Measurements from ENCODE around the gene TERC.

The TERC gene

GRCh38 chr3:169748670-169749069 is 16.2 kb downstream of the TERC start:
- no peak overlapping the region for H3K4me3 ChIP-seq (ENCODE audit: low read length)
- no peaks in the 10 kb centered on the region for H3F3A ChIP-seq (ENCODE audit: control insufficient read depth, insufficient read depth)
- no peaks in the 10 kb centered on the region for H4K20me1 ChIP-seq (ENCODE audit: control insufficient read depth, insufficient read depth, low read depth, low read length)
- TF ChIP-seq EZH2phosphoT487 (IDR thresholded peaks at IDR 0.05; ENCODE audit: borderline replicate concordance, low read length): no peak
- no peak for TF ChIP-seq CTCF (IDR thresholded peaks at IDR 0.05; ENCODE audit: low read depth, low read length, poor library complexity, severe bottlenecking)
- H3K4me1 ChIP-seq (ENCODE audit: control insufficient read depth, low read length): peaks cover 7% of the 10 kb centered on the region
- no peaks in the 10 kb centered on the region for H3K79me2 ChIP-seq (ENCODE audit: control insufficient read depth, low read length)
- no peak overlapping the region for H3K27ac ChIP-seq (ENCODE audit: low read depth, low read length)
- H3K9me2 ChIP-seq (replicated peaks; ENCODE audit: control insufficient read depth, low read length): no peaks in the 10 kb centered on the region
- H3K4me2 ChIP-seq (ENCODE audit: low read length): no peak overlapping the region
- H3K9me3 ChIP-seq (ENCODE audit: control insufficient read depth, insufficient read depth, low read length): no peaks in the 10 kb centered on the region
- H3K36me3 ChIP-seq (ENCODE audit: control insufficient read depth, low read length): no peaks in the 10 kb centered on the region
- peaks cover 37% of the 10 kb centered on the region for H3K27me3 ChIP-seq (ENCODE audit: control insufficient read depth, low read length)

- Histone ChIP-seq H3F3A (ENCODE audit: control insufficient read depth, insufficient read depth) (no peaks in the 10 kb centered on the region), H3K4me3 (ENCODE audit: low read length) (no peak overlapping the region), H3K9me2 (replicated peaks; ENCODE audit: control insufficient read depth, low read length) (no peaks in the 10 kb centered on the region), H3K27ac (ENCODE audit: low read depth, low read length) (no peak overlapping the region), H3K27me3 (ENCODE audit: control insufficient read depth, low read length) (peaks cover 40% of the 10 kb centered on the region), H3K79me2 (ENCODE audit: control insufficient read depth, low read length) (no peaks in the 10 kb centered on the region), H3K4me1 (ENCODE audit: control insufficient read depth, low read length) (peaks cover 7% of the 10 kb centered on the region), H3K36me3 (ENCODE audit: control insufficient read depth, low read length) (no peaks in the 10 kb centered on the region), H3K9me3 (ENCODE audit: control insufficient read depth, insufficient read depth, low read length) (no peaks in the 10 kb centered on the region), H3K4me2 (ENCODE audit: low read length) (no peak overlapping the region), H4K20me1 (ENCODE audit: control insufficient read depth, insufficient read depth, low read depth, low read length) (no peaks in the 10 kb centered on the region)
- TF ChIP-seq EZH2phosphoT487 (IDR thresholded peaks at IDR 0.05; ENCODE audit: borderline replicate concordance, low read length) (no peak), CTCF (IDR thresholded peaks at IDR 0.05; ENCODE audit: low read depth, low read length, poor library complexity, severe bottlenecking) (no peak)
Observed at GRCh38 chr3:169746924-169747323, 17.9 kb downstream of the TERC start.

- no peak overlapping the region for H3K4me2 ChIP-seq (ENCODE audit: low read length)
- H3K4me1 ChIP-seq (ENCODE audit: control insufficient read depth, low read length): no peaks in the 10 kb centered on the region
- no peaks in the 10 kb centered on the region for H3K9me3 ChIP-seq (ENCODE audit: control insufficient read depth, insufficient read depth, low read length)
- H3K9me2 ChIP-seq (replicated peaks; ENCODE audit: control insufficient read depth, low read length): no peaks in the 10 kb centered on the region
- H4K20me1 ChIP-seq (ENCODE audit: control insufficient read depth, insufficient read depth, low read depth, low read length): no peaks in the 10 kb centered on the region
- no peaks in the 10 kb centered on the region for H3K36me3 ChIP-seq (ENCODE audit: control insufficient read depth, low read length)
- no peaks in the 10 kb centered on the region for H3F3A ChIP-seq (ENCODE audit: control insufficient read depth, insufficient read depth)
- peaks cover 40% of the 10 kb centered on the region for H3K27me3 ChIP-seq (ENCODE audit: control insufficient read depth, low read length)
- no peak overlapping the region for H3K27ac ChIP-seq (ENCODE audit: low read depth, low read length)
- H3K4me3 ChIP-seq (ENCODE audit: low read length): no peak overlapping the region
- no peaks in the 10 kb centered on the region for H3K79me2 ChIP-seq (ENCODE audit: control insufficient read depth, low read length)
- no peak for TF ChIP-seq EZH2phosphoT487 (IDR thresholded peaks at IDR 0.05; ENCODE audit: borderline replicate concordance, low read length)
- TF ChIP-seq CTCF (IDR thresholded peaks at IDR 0.05; ENCODE audit: low read depth, low read length, poor library complexity, severe bottlenecking): peak; percentile 53
Observed at GRCh38 chr3:169744366-169745054, 20.4 kb downstream of the TERC start.
